GM12878 (cell line): ENCODE results near the gene KRTAP4-6. TPM values are rescaled to one million over a fixed set of nuclear protein-coding genes. Genes with fewer than 3 reads are reported as not detected.

ENCODE experiments used
- ATAC-seq: fragments of 200-7000 bp; cut with Tn5 transposase; 3 replicates; pipeline ENCODE4 v1.9.1; 2020; ENCODE audit warnings: mild to moderate bottlenecking, moderate library complexity
- BruUV-seq: library from RNA; stranded (reverse); fragments of 400-500 nt; replicated peaks from 2 replicates; lab custom pipeline; 2021; lab: Mats Ljungman, UMichigan
- CTCF ChIA-PET: fragments of 300-600 bp; sonication (Branson Sonifier 250); formaldehyde crosslinking; extraction: SDS; loops from one replicate; lab custom pipeline; 2021; ENCODE audit warnings: inconsistent platforms; lab: Yijun Ruan, JAX
- POLR2A ChIA-PET: fragments of 350-600 bp; formaldehyde crosslinking; extraction: SDS; loops from one replicate; lab custom pipeline; 2021; ENCODE audit warnings: inconsistent platforms; lab: Charles Lee
- RAD21 ChIA-PET: fragments of 300-600 bp; sonication (Branson Sonifier 250); formaldehyde crosslinking; loops from one replicate; lab custom pipeline; 2023; ENCODE audit warnings: antibody characterized with exemption; ENCODE audit not compliant: unreplicated experiment; lab: Charles Lee
- SMC1A ChIA-PET: fragments of 300-600 bp; sonication (Branson Sonifier 250); formaldehyde crosslinking; loops from one replicate; lab custom pipeline; 2023; ENCODE audit not compliant: unreplicated experiment, uncharacterized antibody; lab: Charles Lee
- DNase-seq: peaks from one replicate; pipeline ENCODE4 v3.0.0-alpha.2; 2011; ENCODE audit warnings: low read depth, low spot score
- FAIRE-seq: peaks from 3 replicates; lab custom pipeline; 2011; peaks lifted over from hg19 to GRCh38; lab: Jason Lieb, UNC
- H2AFZ ChIP-seq: 2 replicates; pipeline ENCODE4 v1.6.0; 2011; ENCODE audit warnings: low read depth, low read length, control low read depth; ENCODE audit not compliant: control insufficient read depth
- H3K27ac ChIP-seq: 2 replicates; pipeline ENCODE4 v1.5.1; 2011; ENCODE audit warnings: control low read depth; ENCODE audit not compliant: control insufficient read depth, insufficient read depth
- H3K27me3 ChIP-seq, 2 experiments: replicated peaks in 1 of 2; 2 replicates each; pipeline versions ENCODE4 v1.6.0 to v1.6.1; 2011; ENCODE audit warnings: low read length in 1 of 2; ENCODE audit not compliant: control insufficient read depth in 2 of 2, insufficient read depth in 2 of 2
- H3K36me3 ChIP-seq, 2 experiments: 2 replicates each; pipeline ENCODE4 v1.5.1; 2011; ENCODE audit warnings: low read length in 1 of 2; ENCODE audit not compliant: control insufficient read depth in 2 of 2, insufficient read depth in 2 of 2
- H3K4me1 ChIP-seq: 2 replicates; pipeline ENCODE4 v1.6.1; 2011; ENCODE audit warnings: mild to moderate bottlenecking, low read length, moderate library complexity, mixed read lengths; ENCODE audit not compliant: control insufficient read depth, insufficient read depth
- H3K4me2 ChIP-seq: 2 replicates; pipeline ENCODE4 v1.6.0; 2011; ENCODE audit warnings: control low read depth; ENCODE audit not compliant: control insufficient read depth, insufficient read depth
- H3K4me3 ChIP-seq: fragments of 200-600 bp; sonication (generic); 2 replicates; pipeline ENCODE4 v1.5.1; 2016
- H3K79me2 ChIP-seq: 2 replicates; pipeline ENCODE4 v1.6.0; 2011; ENCODE audit warnings: low read length; ENCODE audit not compliant: control insufficient read depth, insufficient read depth
- H3K9ac ChIP-seq: 2 replicates; pipeline ENCODE4 v1.8.0; 2011; ENCODE audit warnings: low read length, control low read depth, mixed read lengths; ENCODE audit not compliant: control insufficient read depth, insufficient read depth
- H3K9me3 ChIP-seq: replicated peaks from 3 replicates; pipeline ENCODE4 v1.5.1; 2011; ENCODE audit warnings: mild to moderate bottlenecking, low read length; ENCODE audit not compliant: control insufficient read depth, insufficient read depth
- H4K20me1 ChIP-seq: 2 replicates; pipeline ENCODE4 v1.6.0; 2011; ENCODE audit not compliant: control insufficient read depth, insufficient read depth
- CREB1 ChIP-seq: IDR thresholded peaks from 2 replicates; pipeline ENCODE4 v1.6.1; 2012; ENCODE audit warnings: low read depth, mild to moderate bottlenecking, inconsistent platforms
- EGR1 ChIP-seq, 2 experiments: IDR thresholded peaks; 1 replicate in 1 of 2; 2 replicates in 1 of 2; pipeline ENCODE4 v1.6.1; 2011 to 2012; ENCODE audit warnings: low read depth in 2 of 2, low read length in 2 of 2, borderline replicate concordance in 1 of 2, mild to moderate bottlenecking in 1 of 2, moderate library complexity in 1 of 2
- IRF5 ChIP-seq: fragments of 450-650 bp; IDR thresholded peaks from 2 replicates; pipeline ENCODE4 v1.6.1; 2017; ENCODE audit warnings: borderline replicate concordance
- MYC ChIP-seq: IDR thresholded peaks from 2 replicates; pipeline ENCODE4 v1.6.1; 2011; ENCODE audit warnings: mild to moderate bottlenecking, low read length, moderate library complexity, inconsistent platforms; ENCODE audit not compliant: insufficient read depth, insufficient replicate concordance, insufficient read length, severe bottlenecking
- NFXL1 ChIP-seq: fragments of 450-650 bp; IDR thresholded peaks from 2 replicates; pipeline ENCODE4 v1.6.1; 2017; ENCODE audit warnings: antibody characterized with exemption, mild to moderate bottlenecking, borderline replicate concordance
- POLR2AphosphoS5 ChIP-seq: IDR thresholded peaks from 2 replicates; pipeline ENCODE4 v1.6.1; 2011; ENCODE audit warnings: mild to moderate bottlenecking, low read length, inconsistent platforms
- SUZ12 ChIP-seq: fragments of 200-600 bp; sonication (generic); IDR thresholded peaks from one replicate; pipeline ENCODE4 v1.6.1; 2018; ENCODE audit warnings: antibody characterized with exemption, mild to moderate bottlenecking; ENCODE audit not compliant: unreplicated experiment
- ZBTB33 ChIP-seq: fragments of 450-650 bp; IDR thresholded peaks from 2 replicates; pipeline ENCODE4 v1.6.1; 2017; ENCODE audit warnings: mild to moderate bottlenecking
- ZBTB4 ChIP-seq: fragments of 450-650 bp; formaldehyde crosslinking; IDR thresholded peaks from 2 replicates; pipeline ENCODE4 v1.4.0; 2022; ENCODE audit warnings: mild to moderate bottlenecking, moderate library complexity
- ZNF384 ChIP-seq: IDR thresholded peaks from 2 replicates; pipeline ENCODE4 v1.6.1; 2012; ENCODE audit warnings: low read depth, mild to moderate bottlenecking, low read length, improper control_type of control experiment, borderline replicate concordance
- ZZZ3 ChIP-seq: IDR thresholded peaks from 2 replicates; pipeline ENCODE4 v1.6.1; 2011; ENCODE audit warnings: low read depth; ENCODE audit not compliant: control insufficient read depth, insufficient read length
- WGBS: methylation state at CpG from one replicate; pipeline ENCODE4 v1.1.6; 2016; ENCODE audit warnings: low lambda C conversion rate; ENCODE audit not compliant: insufficient replicate concordance, insufficient coverage; ENCODE audit errors: missing lambda C conversion rate; 5-methylcytosine and 5-hydroxymethylcytosine counted together
- in situ Hi-C: fragments of 300-500 bp; cut with MboI; formaldehyde crosslinking; loops from 9 replicates; pipeline ENCODE4 v1.14.3; 2018; ENCODE audit warnings: mixed read lengths
- intact Hi-C: fragments of 100-400 bp; cut with micrococcal nuclease; formaldehyde crosslinking; loops from one replicate; pipeline ENCODE4 v1.14.2; 2022; ENCODE audit not compliant: unreplicated experiment
- polyA plus RNA-seq, 11 experiments: library from polyadenylated mRNA; depleted of rRNA in 4 of 11; unstranded in 6 of 11; stranded (reverse) in 5 of 11; fragments of >200 nt; fragmentation: Nextera tagmentation in 4 of 11; fragmentation: Illumina TruSeq in 1 of 11; extraction: Ambion mirVana in 4 of 11; extraction: Trizol in 1 of 11; gene quantifications; 1 replicate in 1 of 11; 2 replicates in 10 of 11; pipeline versions ENCODE4 v1.2.1 to v1.2.3, GENCODE V29; 2011 to 2016; ENCODE audit warnings: inconsistent platforms in 2 of 11, missing spikeins in 2 of 11, low read depth in 1 of 11
- total RNA-seq, 4 experiments: library from RNA; depleted of rRNA in 3 of 4; stranded (reverse); fragments of >200 nt in 3 of 4; fragmentation: Illumina TruSeq in 1 of 4; extraction: Trizol in 1 of 4; gene quantifications; 2 replicates each; pipeline versions ENCODE4 v1.2.1 to v1.2.3, GENCODE V29; 2013 to 2021

KRTAP4-6 gene
- total and polyA plus RNA-seq, 10 of the 15 experiments (the other 5 are each of a cell fraction or from before 2014, with no cell fraction given) = not detected

- ATAC-seq (no peak), DNase-seq (no peak), FAIRE-seq (no peak)
- ChIA-PET SMC1A (no interaction called here), CTCF (no interaction called here), POLR2A (no interaction called here), RAD21 (no interaction called here)
- H3K36me3 ChIP-seq = no peaks in the 10 kb centered on the region
- H3K4me1 ChIP-seq = no peaks in the 10 kb centered on the region
- in situ Hi-C loops = no loop called here
- H3K27ac ChIP-seq = no peak overlapping the region
- intact Hi-C loops = no loop called here
- no peaks in the 10 kb centered on the region for H3K27me3 ChIP-seq
- H3K4me3 ChIP-seq = no peak overlapping the region
- no peak overlapping the region for H3K4me2 ChIP-seq
- no peak overlapping the region for H3K9ac ChIP-seq
- no peaks in the 10 kb centered on the region for H3K79me2 ChIP-seq
- WGBS = 24% methylated on average over 2 of the region's 2 CpGs
- H3K9me3 ChIP-seq = no peaks in the 10 kb centered on the region
- no peaks in the 10 kb centered on the region for H4K20me1 ChIP-seq
- no peak overlapping the region for H2AFZ ChIP-seq
- BruUV-seq = no TSS peak
- TF ChIP-seq ZBTB4 (CRISPR knock-in tag) (no peak), EGR1 (IDR thresholded peaks at IDR 0.05; ENCODE audit: borderline replicate concordance in 1 of 2, low read depth in 2 of 2, low read length in 2 of 2) (no peak), ZBTB33 (no peak), NFXL1 (no peak), ZNF384 (no peak), SUZ12 (no peak), ZZZ3 (no peak), CREB1 (no peak), MYC (no peak), POLR2AphosphoS5 (no peak), IRF5 (no peak)
These were observed 29.0 kb downstream of the KRTAP4-6 start for GRCh38 chr17:41111151-41111885.
